Measurements from ENCODE around the gene KCNH4. TPM values are rescaled to one million over a fixed set of nuclear protein-coding genes. Genes with fewer than 3 reads are reported as not detected.
A peak's percentile ranks its signal among the peaks of the same experiment; 100 is the strongest.

The KCNH4 gene
- total and polyA plus RNA-seq, 2 of the 13 experiments (the other 11 are each of a cell fraction or from before 2014, with no cell fraction given): 0.01 to 0.09 TPM

GRCh38 chr17:42182927-42183734, 2.2 kb upstream of the KCNH4 start (continued):
- TF ChIP-seq TBX3 (IDR thresholded peaks at IDR 0.05; ENCODE audit: borderline replicate concordance) (no peak), SCMH1 (CRISPR knock-in tag; IDR thresholded peaks at IDR 0.05; ENCODE audit: borderline replicate concordance) (no peak), GPN1 (CRISPR knock-in tag; IDR thresholded peaks at IDR 0.05; ENCODE audit: borderline replicate concordance) (no peak), YY1 (IDR thresholded peaks at IDR 0.05; ENCODE audit: insufficient read depth, insufficient replicate concordance, low read depth, low read length) (peak; percentile 10), SIX4 (CRISPR knock-in tag; IDR thresholded peaks at IDR 0.05) (no peak), SALL1 (CRISPR knock-in tag; IDR thresholded peaks at IDR 0.05) (peak; percentile 27; the same call in 1 of the 2 replicates), ZNF124 (CRISPR knock-in tag; IDR thresholded peaks at IDR 0.05) (no peak), JUN (CRISPR knock-in tag; IDR thresholded peaks at IDR 0.05) (peak; percentile 85), BORCS8-MEF2B (CRISPR knock-in tag; IDR thresholded peaks at IDR 0.05) (no peak), ZNF780A (CRISPR knock-in tag; IDR thresholded peaks at IDR 0.05) (no peak), NKX3-1 (CRISPR knock-in tag; IDR thresholded peaks at IDR 0.05) (no peak), KDM5B (CRISPR knock-in tag; IDR thresholded peaks at IDR 0.05; ENCODE audit: borderline replicate concordance) (no peak), HOXA7 (CRISPR knock-in tag; IDR thresholded peaks at IDR 0.05) (no peak), MTERF4 (CRISPR knock-in tag; IDR thresholded peaks at IDR 0.05) (no peak), NONO (IDR thresholded peaks at IDR 0.05) (no peak), NONO (CRISPR knock-in tag; conservative IDR thresholded peaks at IDR 0.05) (no peak), HIVEP1 (CRISPR knock-in tag; IDR thresholded peaks at IDR 0.05) (peak; percentile 17; the same call in 1 of the 2 replicates), DMTF1 (CRISPR knock-in tag; IDR thresholded peaks at IDR 0.05) (no peak), AGO2 (optimal IDR thresholded peaks at IDR 0.05; ENCODE audit: low read depth, low read length) (no peak), ZNF281 (CRISPR knock-in tag; IDR thresholded peaks at IDR 0.05; ENCODE audit: borderline replicate concordance) (no peak), HNF4A (CRISPR knock-in tag; IDR thresholded peaks at IDR 0.05) (0 out of 2 replicates have a peak, but pooled peaks have one; percentile 15), ZNF382 (CRISPR knock-in tag; IDR thresholded peaks at IDR 0.05; ENCODE audit: borderline replicate concordance) (no peak), RAD21 (CRISPR knock-in tag; IDR thresholded peaks at IDR 0.05) (no peak), PRMT3 (CRISPR knock-in tag; IDR thresholded peaks at IDR 0.05; ENCODE audit: borderline replicate concordance, low read depth) (no peak)
- TF ChIP-seq, protein P1, sequence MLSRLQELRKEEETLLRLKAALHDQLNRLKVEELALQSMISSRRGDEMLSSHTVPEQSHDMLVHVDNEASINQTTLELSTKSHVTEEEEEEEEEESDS (CRISPR knock-in tag; IDR thresholded peaks at IDR 0.05; ENCODE audit: borderline replicate concordance): no peak

All from HepG2 (cell line).